HG02884 (cell line): ENCODE data around the gene METTL27.
"Not testable (repeated sequence)": the region's sequence is repeated elsewhere in the genome, so short reads cannot be mapped to it uniquely, and the experiment has no call there.

Source experiments
- ATAC-seq: cut with Tn5 transposase; IDR thresholded peaks from one replicate; pipeline ENCODE4 v1.9.1; 2021; ENCODE audit warnings: mild to moderate bottlenecking, moderate library complexity; ENCODE audit not compliant: unreplicated experiment

Gene METTL27, protein sequence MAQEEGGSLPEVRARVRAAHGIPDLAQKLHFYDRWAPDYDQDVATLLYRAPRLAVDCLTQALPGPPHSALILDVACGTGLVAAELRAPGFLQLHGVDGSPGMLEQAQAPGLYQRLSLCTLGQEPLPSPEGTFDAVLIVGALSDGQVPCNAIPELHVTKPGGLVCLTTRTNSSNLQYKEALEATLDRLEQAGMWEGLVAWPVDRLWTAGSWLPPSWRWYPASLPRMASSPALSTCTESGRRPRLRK

DNA sequence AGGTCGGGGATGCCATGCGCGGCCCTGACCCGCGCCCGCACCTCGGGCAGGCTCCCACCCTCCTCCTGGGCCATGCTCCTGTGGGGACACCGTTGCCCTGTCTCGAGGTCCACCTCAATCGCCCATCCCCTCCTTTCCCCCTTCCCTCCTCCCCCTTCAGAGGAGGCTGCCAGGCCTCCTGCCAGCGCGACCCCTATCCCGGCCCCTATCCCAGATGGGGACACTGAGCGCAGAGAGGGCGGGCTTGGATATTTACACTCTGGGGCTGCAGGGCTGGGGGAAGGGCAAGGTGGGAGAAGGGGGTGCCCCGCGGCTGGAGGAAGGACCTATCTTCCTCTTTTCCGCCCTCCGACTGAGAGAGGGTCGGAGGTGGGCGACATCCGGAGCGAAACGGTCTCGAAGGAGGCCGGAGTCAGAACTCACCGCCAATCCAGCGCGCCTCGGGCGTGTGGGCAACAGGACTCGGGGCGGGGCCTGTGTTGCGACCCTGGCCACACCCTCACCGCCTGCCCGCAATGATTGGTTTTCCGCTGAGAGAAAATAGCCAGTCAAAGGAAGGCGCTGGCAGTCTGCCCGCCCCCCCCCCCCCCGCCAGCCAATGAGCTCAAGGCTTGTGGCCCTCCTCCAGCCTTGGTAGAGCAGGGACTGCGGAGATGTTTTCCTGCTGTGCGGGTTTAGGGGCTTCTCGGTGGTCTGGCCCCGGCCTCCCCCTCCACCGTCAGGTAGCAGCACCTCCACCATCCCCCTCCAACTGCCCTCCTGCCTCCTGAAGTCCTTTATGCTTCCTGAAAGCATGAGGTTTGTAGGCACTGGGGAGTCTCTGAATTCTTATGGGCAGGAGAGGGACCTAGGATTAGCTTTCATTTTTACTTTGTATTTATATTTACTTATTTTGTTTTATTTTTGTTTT is at the start of gene METTL27:
METTL27 (minus strand) TSS at position 450 of the 910 bp plus-strand sequence; CDS start at position 74, 376 bp downstream.
- peak; percentile 85 for ATAC-seq

DNA sequence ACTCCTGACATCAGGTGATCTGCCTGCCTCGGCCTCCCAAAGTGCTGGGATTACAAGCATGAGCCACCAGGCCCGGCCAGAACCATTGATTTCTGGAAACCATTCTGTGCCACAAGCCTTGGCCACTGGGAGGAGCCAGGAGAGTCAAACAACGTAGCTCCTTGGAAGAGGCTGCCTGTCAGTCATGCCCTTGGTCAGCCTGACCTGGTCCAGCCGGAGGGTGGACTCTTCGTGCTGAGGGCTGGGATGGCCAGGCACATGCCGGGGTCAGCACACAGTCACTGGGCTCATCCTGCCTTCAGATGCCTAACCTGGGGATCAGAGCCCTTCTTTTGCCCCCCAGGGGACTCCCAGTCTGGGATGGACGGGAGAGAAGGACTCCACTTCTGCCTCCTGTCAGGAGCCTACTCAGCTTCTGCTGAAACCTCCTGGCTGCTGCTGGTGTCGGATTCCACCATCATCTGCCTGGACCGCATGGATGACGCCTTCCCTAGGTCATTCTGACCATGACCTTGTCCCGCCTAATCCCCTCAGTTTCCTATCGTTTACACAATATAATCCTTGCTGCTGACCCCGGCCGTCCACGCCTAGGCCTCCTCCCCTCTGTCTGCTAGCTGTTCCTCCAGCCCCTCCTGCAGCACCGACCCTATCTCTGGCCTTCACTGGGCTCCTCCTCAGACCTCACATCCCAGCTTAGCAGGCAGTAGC is 49.0 kb upstream of the METTL27 start:
- ATAC-seq = no peak

DNA sequence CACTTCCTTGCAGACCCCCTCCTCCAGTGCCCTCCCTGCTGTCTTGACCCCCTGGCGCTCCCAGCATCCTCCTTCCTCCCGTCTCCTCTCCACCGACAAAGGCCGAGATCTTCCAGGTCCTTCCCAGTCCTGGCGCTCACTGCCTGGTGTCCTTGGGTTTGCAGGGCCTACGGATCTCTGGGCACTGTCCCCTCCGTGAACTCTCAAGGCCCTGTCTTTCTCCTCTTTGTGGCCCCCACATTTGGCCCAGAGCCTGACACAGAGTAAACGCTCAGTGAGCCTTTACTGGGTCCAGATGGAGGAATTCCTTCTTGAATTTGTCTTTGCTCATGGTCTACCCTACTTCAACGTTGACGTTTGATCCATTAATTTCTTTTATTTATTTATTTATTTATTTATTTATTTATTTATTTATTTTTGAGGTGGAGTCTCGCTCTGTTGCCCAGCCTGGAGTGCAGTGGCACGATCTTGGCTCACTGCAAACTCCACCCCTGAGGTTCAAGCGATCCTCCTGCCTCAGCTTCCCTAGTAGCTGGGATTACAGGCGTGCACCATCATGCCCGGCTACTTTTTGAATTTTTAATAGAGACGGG is 48.3 kb upstream of the METTL27 start:
- ATAC-seq = no peak

DNA sequence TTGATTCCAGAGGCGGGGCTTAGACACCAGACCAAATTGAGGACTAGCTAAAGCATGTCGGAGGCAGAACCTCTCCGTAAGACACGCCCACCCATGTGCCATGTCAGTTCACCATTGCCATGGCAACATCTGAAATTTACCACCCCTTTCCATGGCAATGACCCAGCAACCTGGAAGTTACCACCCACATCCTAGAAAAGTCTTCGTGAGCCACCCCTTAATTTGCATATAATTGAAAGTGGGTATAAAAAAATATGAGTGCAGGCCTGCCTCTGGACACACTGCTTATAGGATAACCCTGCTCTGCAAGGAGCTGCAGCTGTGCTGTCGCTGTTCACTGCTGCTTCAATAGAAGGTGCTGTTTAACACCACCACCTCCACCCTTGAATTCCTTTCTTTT is 46.6 kb upstream of the METTL27 start:
- no peak for ATAC-seq

DNA sequence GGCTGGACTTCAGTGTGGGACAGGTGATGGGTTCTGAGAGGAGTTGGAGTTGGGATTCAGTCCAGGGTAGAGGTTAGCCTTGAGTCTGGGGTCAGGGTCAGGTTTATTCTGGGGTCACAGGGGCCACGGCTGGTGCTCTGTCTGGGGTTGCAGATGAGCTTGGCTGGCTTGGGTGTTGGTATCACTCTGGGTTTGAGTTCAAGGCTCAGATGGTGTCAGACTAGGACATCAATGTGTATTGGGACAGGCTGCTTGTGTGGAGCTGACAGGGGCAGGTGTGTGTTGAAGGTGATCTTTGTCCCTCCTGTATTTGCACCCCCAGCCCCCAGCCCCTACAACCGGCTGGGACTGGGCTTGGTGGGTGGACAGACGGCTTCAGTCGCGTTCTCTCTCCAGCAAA is 45.4 kb upstream of the METTL27 start:
- ATAC-seq = no peak

DNA sequence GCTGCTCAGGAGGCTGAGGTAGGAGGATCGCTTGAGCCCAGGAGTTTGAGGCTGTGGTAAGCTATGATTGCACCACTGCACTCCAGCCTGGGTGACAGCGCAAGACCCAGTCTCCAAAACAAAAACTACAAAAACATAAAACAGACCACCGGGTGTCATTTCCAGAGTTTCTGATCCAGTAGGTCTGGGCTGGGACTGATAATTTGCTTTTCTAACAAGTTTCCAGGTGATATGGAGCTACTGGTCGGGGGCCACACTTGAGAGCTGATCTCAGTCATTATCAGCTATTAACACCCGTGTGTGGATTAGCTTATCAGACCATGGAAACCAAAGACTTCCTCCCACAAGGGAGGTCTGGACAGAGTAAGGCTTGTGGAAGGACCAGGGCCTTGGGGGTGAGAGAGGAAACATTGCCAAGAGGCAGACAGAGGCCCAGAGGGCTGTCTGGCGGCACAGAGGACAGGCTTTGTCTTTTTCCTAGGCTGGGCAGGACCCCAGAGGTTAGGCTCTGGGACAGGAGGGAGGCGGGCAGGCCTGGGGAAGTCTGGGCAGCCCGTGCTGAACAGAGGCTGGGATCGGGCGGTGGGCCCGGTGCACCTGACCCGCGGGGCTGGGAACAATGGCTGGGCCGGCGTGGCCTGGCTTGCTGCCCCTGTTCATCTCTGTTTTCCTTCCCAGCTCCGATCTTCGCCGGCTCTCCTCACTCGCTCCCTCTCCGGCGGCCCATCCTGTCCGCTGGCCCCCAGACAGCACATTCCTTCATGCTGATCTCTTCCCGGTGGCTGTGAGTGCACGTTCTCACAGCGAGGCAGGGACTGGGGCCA is 43.9 kb upstream of the METTL27 start:
- ATAC-seq = no peak

DNA sequence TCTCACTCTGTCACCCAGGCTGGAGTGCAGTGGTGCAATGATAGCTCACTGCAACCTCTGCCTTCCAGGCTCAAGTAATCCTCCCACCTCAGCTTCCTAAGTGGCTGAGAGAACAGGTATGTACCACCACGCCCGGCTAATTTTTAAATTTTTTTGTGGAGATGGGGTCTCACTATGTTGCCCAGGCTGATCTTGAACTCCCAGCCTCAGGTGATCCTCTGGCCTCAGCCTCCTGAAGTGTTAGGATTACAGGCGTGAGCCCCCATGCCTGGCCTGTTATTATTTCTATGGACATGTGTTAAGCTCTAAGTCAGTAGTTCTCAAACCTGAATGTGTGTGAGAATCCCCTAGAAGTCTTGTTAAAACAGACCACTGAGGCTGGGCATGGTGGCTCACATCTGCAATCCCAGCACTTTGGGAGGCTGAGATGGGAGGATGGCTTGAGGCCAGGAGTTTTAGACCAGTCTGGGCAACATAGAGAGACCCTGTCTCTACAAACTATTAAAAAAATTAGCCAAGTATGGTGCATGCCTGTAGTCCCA is 43.2 kb upstream of the METTL27 start:
- no peak for ATAC-seq

DNA sequence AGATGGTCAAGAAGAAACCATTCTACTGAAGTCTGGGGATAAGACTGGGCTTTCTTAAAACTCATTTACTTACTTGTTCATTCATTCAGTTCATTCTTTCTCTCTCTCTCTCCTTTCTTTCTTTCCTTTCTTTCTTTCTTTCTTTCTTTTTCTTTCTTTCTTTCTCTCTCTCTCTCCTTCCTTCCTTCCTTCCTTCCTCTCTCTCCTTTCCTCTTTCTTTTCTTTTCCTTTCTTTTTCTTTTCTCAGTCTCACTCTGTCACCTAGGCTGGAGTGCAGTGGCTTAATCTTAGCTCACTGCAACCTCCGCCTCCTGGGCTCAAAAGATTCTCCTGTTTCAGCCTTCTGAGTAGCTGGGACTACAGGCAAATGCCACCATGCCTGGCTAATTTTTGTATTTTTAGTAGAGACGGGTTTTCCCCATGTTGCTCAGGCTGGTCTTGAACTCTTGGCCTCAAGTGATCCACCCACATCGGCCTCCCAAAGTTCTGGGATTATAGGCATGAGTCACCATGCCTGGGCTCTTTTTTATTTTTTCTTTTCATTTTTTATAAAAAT is 42.6 kb upstream of the METTL27 start:
- ATAC-seq = not testable (repeated sequence)

DNA sequence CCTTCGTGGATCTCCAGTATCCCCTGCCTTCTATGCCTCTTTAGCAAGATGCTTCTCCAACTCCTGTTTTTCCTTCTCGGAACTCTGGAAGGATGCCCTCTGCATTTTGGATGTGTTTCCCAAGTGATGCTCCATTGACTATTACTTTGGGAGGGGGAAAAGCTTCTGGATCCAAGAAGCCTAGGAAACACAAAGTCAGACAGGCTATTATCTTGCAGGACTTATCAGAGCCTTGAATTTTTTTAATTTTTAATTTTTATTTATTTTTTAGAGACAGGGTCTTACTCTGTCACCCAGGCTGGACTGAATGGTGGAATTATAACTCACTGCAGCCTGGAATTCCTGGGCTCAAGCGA is 39.7 kb upstream of the METTL27 start:
- no peak for ATAC-seq

DNA sequence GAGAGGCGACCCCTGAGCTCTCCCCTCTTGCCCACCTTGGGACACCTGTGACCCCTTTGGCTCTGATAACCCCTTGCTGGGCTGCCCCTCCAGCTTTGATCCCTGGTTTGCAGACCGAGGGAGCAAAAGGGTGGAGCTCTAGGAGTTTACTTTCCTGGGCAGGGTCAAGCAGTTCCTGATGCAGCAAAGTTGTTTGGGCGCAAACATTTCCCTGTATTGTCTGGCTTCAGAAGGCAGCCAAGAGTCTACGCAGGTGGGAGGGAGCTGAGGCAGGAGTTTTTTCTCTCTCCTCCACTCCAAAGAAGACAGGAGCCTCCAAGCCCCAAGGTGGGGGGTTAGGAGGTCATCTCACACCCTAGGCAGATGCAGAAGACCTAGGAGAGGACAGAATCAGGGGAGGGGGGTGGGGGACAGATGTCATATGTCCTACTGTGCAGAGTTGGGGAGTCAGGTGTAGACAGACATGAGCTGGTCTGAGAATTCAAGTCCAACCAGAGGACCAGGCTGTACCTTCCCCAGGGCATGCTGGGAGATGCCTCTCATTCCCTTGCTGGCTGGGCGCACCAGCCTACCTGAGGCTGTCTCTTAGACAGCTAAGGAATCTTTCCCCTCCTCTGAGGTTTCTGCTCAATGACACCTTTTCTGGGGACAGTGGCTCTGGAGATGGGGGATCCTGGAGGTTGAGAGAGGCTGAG is 39.2 kb upstream of the METTL27 start:
- no peak for ATAC-seq

DNA sequence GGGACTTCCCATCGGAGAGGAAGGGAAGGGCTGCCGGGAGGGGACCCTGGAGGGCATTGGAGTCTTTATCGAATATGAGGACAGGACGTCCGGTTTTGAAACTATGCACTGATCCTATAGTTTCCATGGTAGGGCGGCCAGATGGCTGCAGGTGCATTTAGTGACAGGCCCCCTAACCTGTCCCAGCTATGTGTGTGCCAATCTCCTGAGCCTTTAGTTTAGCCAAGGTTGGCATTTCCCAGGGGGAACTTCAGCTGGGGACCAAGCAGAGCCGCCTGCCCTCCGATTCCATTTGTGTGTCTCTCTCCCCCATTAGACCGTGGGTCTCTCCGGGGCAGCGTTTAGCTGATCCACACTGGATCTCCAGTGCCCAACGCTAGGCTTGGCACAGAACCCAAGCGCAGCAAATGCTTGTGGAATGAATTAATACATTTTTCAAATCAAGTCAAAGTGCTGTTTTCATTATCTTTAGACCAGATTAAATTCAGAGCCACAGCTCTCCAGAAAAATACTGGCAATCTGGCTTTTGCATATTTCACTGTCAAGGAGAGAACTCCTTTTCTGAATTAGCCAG is 38.5 kb upstream of the METTL27 start:
- ATAC-seq = no peak

DNA sequence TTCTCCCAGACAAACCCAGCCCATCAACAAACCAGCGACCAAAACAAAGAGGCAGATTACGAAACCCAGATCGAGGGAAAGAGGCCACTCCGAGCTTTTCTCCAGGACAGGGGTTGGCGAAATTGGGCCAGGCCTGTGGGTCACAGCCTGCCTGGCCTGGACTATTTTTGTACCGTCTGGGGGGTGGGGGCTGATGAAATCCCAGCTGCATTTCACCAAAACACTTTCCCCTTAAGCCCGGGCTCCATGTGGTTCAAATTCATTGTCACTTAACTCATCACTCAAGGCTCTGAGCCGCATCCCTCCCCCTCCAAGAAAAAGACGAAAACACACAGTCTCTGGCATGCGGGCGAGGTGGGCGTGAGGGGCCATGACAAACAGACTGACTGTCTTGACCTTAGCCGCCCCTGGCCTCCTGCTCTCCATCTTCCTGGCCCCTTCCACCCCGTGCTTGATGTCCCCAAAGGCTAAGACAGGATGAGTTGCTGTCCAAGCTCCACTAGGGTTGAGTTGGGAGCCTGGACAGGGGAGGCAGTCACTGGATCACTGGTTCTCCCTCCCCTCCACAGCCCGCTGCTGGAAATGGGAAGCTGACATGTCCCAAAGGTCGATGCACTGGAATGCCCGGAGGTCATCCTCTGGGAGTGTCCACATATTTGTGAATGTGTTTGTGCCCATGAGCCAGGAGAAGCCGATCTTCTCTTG is 37.8 kb upstream of the METTL27 start:
- ATAC-seq = no peak

DNA sequence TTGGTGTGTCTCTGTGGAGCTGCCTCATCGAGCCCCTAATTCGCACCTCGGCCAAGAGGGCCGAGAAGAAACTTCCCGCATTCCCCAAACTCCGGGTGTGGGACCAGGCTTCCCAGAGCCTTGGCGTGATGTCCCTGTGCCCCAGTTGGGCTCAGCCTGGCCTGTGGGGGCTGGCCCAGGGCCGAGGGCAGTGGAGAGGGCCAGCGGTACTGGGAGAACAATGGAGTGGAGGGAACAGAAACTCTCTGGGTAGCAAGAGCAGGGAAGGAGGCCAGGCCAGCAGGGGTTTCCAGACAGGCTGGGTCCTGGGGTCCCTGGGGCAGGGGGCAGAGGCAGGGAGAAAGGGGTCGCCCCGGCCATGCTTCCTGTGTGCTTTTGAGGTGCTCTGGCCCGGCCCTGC is 34.7 kb upstream of the METTL27 start:
- ATAC-seq = no peak

DNA sequence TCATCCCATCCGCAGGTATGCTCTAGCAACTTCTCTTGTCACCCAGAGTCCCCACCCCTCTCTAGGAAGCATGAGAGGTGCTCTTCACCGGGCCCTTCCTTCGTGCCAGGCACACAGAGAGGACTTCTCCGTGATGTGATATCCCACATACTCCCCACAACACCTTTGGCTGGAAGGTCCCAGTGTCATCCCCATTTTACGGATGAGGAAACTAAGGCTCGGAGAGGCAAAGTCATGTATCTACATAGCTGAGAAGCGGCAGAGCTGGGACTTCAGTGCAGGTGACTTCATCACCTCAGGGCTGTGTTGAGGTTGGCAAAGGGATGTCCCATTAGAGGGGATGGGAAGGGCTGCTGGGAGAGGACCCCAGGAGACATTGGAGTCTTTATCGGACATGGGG is 34.0 kb upstream of the METTL27 start:
- no peak for ATAC-seq

DNA sequence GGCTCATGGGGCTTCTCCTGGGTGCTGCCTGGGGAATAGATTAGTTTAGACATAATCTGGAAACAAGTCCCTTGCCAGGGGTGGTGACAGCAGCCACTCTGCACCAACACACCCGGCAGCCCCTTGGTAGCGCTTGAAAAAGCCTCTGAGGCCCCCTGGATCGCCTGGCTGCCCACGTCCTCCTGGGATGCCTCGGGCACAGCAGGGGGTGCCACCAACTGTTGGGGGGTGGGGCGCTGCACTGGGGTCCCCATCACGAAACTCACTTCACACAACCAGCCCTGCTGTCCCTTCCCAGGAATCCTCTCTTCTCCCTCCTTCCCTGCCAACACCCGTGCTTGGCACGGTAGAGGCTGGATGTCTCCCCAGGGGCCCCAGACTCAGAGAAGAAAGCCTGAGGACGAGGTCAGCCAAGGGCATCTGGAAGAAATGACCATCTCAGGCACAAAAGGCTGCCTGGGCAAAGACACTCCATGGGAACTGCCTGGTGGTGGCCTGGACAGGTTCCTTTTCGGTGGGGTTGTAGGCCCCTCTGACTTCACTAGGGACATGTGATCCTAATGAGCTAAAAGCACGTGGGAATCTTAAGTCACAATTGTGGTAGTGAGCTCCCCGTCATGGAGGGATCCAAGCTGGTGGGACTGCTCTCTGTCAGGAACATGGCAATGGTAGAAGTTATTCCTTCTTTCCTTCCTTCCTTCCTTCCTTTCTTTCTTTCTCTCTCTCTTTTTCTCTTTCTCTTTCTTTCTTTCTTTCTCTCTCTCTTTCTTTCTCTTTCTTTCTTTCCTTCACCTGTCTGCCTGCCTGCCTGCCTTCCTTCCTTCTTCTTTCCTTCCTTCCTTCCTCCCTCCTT is 30.0 kb upstream of the METTL27 start:
- ATAC-seq = no peak

DNA sequence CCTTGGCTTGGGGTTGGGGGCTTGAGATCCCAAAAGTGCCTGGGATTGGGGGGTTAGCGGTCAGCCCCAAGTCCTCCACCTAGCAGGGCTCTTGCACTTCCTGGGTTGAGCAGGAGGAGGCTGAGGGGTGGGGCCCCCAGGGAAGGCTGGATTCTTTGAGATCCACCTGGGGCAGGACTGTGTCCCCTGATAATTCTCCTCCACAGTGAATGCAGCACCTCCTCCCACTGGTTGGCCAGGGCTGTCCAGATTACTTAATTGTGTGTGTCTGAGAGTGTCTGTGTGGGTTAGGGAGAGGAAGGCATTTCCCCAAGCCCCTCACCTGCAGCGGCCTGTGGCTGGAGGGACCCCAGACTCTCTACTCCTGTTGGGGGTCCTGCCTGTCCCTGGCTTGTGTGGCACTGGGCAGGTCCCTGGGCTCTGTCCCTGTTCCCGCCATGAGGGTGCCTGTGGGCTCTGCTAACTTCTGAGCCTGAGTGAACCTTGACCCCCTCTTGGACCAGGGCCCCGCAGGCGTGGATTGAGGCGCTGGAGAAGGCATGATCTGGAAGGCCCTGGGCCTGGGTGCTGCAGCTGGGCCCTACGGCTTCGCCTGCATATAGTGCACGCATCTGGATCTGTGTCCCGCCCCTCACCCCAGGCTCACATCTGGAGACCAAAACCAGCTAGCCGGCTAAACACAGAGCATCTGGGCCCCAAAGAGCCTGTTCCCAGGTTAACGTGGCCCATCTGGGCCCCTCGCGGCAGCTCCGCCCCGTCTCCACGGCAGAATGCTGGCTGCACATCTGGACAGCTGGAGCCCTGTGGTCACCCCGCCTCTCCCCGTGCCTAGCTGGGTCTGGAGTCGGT is 29.1 kb upstream of the METTL27 start:
- no peak for ATAC-seq
